H7 (cell line): Measurements from ENCODE around the gene FHL3. TPM values are rescaled to one million over a fixed set of nuclear protein-coding genes. Genes with fewer than 3 reads are reported as not detected.
A peak's percentile ranks its signal among the peaks of the same experiment; 100 is the strongest.
"Not testable (repeated sequence)": the region's sequence is repeated elsewhere in the genome, so short reads cannot be mapped to it uniquely, and the experiment has no call there.

Source experiments
- DNase-seq: peaks from one replicate; pipeline ENCODE4 v3.0.0; 2012
- H3K27me3 ChIP-seq: 2 replicates; pipeline ENCODE4 v1.6.0; 2011; ENCODE audit warnings: mild to moderate bottlenecking, low read length; ENCODE audit not compliant: control insufficient read depth, insufficient read depth
- H3K36me3 ChIP-seq: replicated peaks from 2 replicates; pipeline ENCODE4 v1.5.1; 2011; ENCODE audit warnings: low read length; ENCODE audit not compliant: control insufficient read depth, insufficient read depth
- H3K4me3 ChIP-seq: 2 replicates; pipeline ENCODE4 v1.5.1; 2011; ENCODE audit warnings: low read depth, mild to moderate bottlenecking, control low read depth, low read length, moderate library complexity; ENCODE audit not compliant: insufficient read depth
- total RNA-seq: library from RNA; depleted of rRNA; stranded (reverse); fragments of >200 nt; shearing (Covaris generic); gene quantifications from 2 replicates; pipeline ENCODE4 v1.2.3, GENCODE V29; 2014

The FHL3 gene
- total RNA-seq, 1 experiment from 2014 or later: 51.5 TPM

DNA sequence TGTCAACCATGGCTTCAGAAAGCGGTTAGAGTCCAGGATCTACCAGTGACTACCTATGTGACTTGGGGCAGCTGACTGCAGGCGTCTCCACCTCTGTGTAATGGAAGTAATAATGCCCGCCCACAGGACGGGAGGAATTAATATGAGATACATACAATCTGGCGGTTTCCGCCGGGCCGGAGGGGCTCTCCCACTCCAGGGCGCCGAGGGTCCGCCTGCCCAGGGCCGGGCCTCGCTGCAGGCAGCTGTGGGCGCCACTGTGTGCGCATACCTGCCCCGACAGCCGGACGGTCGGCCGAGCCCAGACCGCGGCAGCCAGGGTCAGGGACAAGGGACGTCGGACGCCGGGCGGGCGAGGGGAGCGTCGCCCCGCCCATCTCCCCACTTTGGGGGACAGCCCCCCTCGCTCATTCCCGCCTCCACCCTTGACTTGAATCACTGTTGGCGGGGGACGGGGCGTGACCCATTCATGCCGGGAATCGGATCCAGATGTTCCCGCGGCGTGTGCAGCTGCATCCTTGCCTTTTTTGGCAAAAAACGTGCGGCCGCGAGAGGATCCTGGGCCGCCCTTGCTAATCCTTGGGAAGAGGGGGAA is 9.5 kb downstream of the FHL3 start:
- DNase-seq: peak; percentile 88
- Histone ChIP-seq H3K4me3 (peak overlapping the region; percentile 37; the same call in 1 of the 2 replicates), H3K27me3 (no peaks in the 10 kb centered on the region)

DNA sequence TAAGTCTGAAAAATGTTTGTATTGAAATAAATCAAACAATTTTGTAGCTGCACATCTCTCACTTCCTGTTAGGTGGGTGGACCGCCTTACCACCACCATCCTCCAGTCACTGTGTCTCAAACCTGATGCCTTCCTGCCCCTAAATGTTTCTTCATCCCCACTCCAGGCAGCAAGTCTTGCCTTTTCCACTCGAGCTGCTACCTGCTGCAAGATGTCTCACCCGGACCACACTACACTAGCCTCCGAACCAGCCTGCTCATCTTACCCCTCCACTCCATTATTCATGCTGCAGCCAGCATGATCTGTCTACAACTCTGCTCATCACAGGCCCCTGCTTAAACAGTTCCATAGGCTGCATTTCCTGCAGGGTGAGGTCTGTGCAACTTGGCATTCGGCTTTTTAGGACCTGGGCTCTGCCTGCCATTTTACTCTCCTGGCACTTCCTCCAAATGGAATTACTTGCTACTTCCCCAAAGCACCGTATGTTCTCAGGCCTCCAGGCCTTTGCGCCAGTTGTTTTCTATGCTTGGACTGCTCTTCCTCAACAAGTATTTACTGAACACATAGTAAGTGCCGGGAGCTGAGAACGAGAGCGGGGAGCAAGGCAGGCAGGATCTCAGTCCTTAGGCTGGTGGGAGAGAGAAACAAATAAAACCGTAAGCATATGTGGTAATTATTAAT is 10.3 kb downstream of the FHL3 start:
- DNase-seq: no peak
- no peaks in the 10 kb centered on the region for H3K27me3 ChIP-seq
- no peak overlapping the region; the same call in 1 of the 2 replicates for H3K4me3 ChIP-seq
- peaks cover 11% of the 10 kb centered on the region for H3K36me3 ChIP-seq

More for the DNA sequence above, 9.5 kb downstream of the FHL3 start:
- peaks cover 11% of the 10 kb centered on the region for H3K36me3 ChIP-seq

DNA sequence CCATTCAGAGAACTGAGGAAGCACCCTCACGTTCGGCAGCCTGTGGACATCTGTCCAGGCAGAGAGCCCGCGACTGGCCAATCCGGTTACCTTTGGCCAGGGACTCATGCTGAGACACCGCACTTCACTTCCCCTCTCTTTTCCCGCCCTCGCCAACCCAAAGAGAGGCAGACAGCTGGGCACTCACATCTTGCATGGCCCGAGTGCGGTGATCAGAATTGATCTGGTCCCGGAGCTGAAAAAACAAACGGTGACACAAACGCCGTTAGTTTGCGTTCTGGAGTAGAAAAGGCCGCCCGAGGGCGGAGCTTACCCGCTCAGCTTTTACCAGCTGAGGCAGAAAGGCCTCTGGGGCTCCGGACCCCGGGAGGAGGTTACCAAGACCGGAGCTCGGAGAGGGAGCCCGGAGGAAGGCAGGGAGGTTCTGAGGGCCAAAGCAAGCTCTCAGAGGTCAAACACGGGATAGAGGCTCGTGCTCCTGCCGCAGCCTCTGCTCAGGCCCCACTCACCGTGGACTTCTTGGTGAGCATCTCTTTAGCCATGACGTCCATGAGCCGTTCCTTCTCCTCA is 15.9 kb downstream of the FHL3 start:
- peaks cover 19% of the 10 kb centered on the region for H3K36me3 ChIP-seq
- peak; percentile 68 for DNase-seq
- H3K27me3 ChIP-seq: no peaks in the 10 kb centered on the region
- peak overlapping the region; percentile 100 for H3K4me3 ChIP-seq

DNA sequence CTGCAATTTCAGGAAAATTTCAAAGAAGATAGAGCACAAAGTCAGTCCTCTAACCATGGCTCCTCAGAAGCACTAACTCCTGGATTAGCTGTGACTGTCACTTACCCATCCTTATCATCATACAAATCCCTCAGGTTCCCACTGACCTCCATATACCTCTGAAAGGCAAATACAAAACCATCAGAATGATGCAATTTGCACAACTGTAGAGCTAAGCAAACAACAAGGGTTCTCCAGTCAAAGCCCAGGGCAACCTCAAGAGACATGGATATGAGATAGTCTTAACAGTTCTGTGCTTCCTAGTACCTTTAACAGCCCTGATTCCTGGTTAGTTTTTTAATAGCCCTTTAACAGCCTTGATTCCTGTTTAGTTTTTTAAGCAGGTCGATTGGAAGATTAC is 17.6 kb downstream of the FHL3 start:
- no peak overlapping the region for H3K4me3 ChIP-seq
- peaks cover 29% of the 10 kb centered on the region for H3K36me3 ChIP-seq
- no peaks in the 10 kb centered on the region for H3K27me3 ChIP-seq
- no peak for DNase-seq

DNA sequence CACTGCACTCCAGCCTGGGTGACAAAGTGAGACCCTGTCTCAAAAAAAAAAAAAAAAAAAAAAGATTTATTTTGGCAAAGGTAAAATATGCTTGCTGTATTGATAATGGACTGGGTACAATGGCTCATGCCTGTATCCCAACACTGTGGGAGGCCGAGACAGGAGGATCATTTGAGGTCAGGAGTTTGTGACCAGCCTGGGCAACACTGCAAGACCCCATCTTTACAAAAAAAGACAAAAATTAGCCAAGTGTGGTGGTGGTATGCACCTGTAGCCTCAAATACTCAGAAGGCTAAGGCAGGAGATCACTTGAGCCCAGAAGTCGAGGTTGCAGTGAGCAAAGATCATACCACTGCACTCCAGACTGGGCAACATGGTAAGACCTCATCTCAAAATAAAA is 21.8 kb downstream of the FHL3 start:
- Histone ChIP-seq H3K4me3 (no peak overlapping the region), H3K27me3 (no peaks in the 10 kb centered on the region), H3K36me3 (peaks cover 50% of the 10 kb centered on the region)
- DNase-seq: no peak

DNA sequence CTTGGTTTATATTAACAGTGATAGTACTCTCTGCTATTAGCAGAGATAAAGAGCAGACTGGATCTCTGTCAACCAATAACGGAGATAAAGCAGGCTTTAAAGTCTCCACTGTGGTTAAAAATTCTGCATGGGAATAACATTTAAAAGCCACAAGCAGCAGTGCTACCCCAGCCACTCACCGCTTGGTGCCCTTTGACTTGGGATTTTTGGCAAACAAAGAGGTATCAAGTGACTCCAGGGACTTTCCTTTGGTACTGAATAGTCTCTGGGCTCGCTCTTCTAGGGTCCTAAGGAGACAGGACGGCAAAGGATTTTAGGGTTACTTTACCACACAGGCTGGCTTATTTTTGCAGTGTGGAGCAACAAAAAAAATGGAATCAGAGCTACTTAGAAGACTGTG is 26.8 kb downstream of the FHL3 start:
- H3K27me3 ChIP-seq: no peaks in the 10 kb centered on the region
- H3K36me3 ChIP-seq: peaks cover 41% of the 10 kb centered on the region
- no peak for DNase-seq
- no peak overlapping the region for H3K4me3 ChIP-seq

DNA sequence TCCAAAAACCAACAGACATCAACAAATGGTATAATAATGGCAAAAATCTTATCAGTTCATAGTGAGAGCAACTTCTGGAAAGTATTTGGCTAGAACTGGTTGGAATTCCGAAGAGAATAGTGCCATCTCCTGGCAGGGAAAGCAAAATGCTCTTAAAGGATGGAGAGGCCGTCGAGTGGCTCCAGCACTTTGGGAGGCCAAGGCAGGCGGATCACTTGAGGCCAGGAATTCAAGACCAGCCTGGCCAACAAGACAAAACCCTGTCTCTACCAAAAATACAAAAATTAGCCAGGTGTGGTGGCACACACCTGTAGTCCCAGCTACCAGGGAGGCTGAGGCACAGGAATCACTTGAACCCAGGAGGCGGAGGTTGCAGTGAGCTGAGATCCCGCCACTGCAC is 30.2 kb downstream of the FHL3 start:
- peaks cover 30% of the 10 kb centered on the region for H3K36me3 ChIP-seq
- H3K27me3 ChIP-seq, H3K4me3 ChIP-seq: not testable (repeated sequence)
- DNase-seq: peak; percentile 55

DNA sequence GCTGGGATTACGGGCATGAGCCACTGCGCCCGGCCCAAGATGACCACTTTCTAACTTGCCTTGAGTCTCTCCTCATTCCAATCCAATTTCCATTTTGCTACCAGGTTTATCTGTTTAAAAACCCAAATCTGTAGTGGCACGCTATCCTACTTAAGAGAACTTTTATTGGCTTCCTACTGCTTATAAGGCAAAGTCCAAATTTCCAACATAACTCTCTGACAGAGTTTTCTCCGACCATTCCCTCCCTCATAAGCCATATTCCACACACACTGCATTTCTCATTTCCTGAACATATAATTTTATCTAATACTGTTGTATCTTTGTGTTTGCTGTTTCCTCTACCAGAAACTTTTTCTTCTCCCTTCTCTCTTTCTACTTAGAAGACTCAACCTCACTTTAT is 30.7 kb downstream of the FHL3 start:
- Histone ChIP-seq H3K4me3 (no peak overlapping the region), H3K27me3 (no peaks in the 10 kb centered on the region), H3K36me3 (peaks cover 26% of the 10 kb centered on the region)
- DNase-seq: no peak

DNA sequence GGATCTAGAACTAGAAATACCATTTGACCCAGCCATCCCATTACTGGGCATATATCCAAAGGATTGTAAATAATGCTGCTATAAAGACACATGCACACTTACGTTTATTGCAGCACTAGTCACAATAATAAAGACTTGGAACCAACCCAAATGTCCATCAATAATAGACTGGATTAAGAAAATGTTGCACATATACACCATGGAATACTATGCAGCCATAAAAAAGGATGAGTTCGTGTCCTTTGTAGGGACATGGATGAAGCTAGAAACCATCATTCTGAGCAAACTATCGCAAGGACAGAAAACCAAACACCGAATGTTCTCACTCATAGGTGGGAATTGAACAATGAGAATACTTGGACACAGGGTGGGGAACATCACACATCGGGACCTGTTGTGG is 31.6 kb downstream of the FHL3 start:
- DNase-seq, H3K4me3 ChIP-seq, H3K27me3 ChIP-seq: not testable (repeated sequence)
- H3K36me3 ChIP-seq: peaks cover 26% of the 10 kb centered on the region

DNA sequence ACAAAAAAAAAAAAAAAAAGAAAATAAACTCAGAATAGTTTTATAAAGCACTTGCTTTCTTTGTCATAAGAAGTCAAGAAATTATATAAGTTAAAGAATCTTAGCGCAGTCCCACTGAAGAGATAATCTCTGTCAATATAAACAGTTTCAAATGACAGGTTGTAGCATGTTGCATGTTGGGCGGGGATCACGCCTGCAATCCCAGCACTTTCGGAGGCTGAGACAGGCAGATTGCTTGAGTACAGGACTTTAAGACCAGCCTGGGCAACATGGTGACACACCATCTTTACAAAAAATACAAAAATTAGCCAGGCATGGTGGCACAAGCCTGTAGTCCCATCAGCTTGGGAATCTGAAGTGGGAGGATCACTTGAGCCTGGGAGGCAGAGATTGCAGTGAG is 40.0 kb downstream of the FHL3 start:
- no peaks in the 10 kb centered on the region for H3K27me3 ChIP-seq
- DNase-seq: no peak
- no peak overlapping the region for H3K4me3 ChIP-seq
- H3K36me3 ChIP-seq: peaks cover 21% of the 10 kb centered on the region

DNA sequence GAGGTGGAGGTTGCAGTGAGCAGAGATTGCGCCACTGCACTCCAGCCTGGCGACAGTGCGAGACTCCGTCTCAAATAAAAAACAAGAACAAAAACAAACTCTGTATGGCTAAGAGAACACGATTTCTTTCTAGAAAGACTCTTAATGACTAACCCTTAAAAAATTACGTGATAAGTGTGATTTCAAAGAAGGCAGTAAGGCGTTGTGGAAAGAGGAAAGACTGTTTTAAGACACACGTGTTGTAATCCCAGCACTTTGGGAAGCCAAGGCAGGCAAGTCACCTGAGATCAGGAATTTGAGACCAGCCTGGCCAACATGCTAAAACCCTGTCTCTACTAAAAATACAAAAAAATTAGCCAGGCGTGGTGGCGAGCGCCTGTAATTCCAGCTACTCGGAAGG is 41.2 kb downstream of the FHL3 start:
- H3K36me3 ChIP-seq: peaks cover 23% of the 10 kb centered on the region
- H3K4me3 ChIP-seq, H3K27me3 ChIP-seq, DNase-seq: not testable (repeated sequence)

DNA sequence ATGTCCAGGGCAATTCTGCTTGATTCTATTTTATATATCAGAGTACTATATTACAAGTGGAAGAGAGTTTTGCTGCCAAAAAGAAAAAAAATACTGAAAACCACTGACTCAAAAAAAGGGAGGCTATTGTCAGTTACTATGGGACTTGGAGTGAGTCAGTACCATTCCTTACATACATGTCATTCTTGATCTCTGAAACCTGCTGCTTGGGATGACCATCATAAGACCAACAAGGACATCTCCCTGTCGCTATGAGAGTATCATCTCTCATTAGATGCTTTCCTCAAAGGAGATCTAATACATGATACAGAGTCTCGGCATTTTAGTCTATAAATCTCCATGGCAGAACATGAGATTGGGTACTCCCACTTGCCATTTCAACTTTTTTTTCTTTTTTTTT is 46.6 kb downstream of the FHL3 start:
- H3K27me3 ChIP-seq: no peaks in the 10 kb centered on the region
- no peak overlapping the region for H3K4me3 ChIP-seq
- H3K36me3 ChIP-seq: peaks cover 18% of the 10 kb centered on the region
- DNase-seq: no peak

DNA sequence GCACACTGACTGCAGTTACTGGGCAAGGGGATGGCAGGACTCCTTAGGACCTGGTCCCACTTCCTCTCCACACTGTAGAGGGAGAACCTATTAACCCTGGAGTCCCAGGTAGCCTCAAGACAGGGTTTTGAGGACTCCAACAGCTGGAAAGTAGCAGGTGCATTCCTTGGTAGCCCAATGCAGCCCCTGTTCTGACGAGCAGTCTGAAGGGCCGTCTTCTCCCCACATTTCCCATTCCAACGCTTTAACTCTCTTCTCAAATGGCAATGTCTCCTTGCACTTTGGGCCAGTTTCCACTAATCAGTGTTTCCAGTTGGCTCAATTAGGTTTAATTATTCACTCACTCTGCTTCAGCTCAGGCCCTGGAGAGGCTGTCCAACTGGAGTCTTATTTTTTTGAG is 49.6 kb downstream of the FHL3 start:
- H3K36me3 ChIP-seq: peaks cover 18% of the 10 kb centered on the region
- no peak overlapping the region for H3K4me3 ChIP-seq
- DNase-seq: no peak
- no peaks in the 10 kb centered on the region for H3K27me3 ChIP-seq

DNA sequence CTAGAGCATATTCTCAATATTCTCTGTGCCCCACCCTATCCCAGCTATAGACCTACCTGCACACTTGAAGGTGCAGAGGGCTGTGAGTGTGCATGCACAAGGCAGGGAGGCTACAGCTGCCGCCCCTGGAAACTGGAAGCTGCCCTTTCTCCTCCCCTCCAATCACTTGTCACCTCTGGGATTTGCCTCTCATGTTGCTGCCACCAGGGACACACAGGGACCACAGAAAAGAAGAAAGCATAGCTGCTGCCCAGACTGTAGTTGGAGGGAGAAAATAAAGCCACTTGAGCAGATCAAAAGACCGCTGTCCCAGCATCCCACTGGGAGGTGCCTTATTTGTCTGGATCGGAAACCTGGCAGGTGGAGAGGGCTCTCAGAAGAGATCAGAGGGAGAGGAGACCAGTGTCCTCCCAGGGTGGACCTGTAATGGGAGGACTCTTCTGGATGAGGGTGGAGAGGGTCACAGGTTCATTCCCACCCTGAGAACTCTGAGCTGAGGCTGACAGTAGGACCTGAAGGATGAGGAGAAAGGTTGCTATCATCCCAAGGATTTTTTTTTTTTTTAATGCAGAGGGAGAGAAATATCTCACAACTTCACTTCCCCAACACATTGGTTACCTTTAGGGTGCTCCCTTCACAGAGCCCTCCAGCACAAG is 50.9 kb downstream of the FHL3 start:
- no peak overlapping the region for H3K4me3 ChIP-seq
- no peaks in the 10 kb centered on the region for H3K27me3 ChIP-seq
- DNase-seq: no peak
- H3K36me3 ChIP-seq: peaks cover 13% of the 10 kb centered on the region

DNA sequence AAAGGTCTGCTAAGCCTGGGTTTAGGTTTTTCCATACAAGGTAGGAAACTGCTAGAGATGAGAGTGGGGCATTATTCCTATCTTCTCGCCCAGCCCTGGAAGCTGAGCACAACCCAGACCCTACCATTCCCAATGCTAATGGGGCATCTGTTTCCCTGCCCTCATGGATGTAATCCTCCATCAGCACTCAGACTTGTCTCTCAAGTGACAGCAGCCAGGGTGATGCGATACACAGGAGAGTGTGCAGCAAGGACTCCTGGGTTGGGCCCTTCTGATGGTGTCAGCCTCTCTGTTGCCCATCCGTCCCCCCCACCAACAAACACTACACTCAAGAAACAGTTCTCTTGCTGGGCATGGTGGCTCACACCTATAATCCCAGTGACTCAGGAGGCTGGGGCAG is 52.6 kb downstream of the FHL3 start:
- DNase-seq: no peak
- H3K36me3 ChIP-seq: peaks cover 4% of the 10 kb centered on the region
- no peak overlapping the region for H3K4me3 ChIP-seq
- H3K27me3 ChIP-seq: no peaks in the 10 kb centered on the region
